Vagina (tissue), 2 donors: Measurements from ENCODE around the gene WWTR1.

Experiments
- CTCF ChIP-seq, 3 experiments: fragments of 450-650 bp in 2 of 3; fragments of 200-600 bp in 1 of 3; sonication (generic) in 1 of 3; IDR thresholded peaks; one replicate each; pipeline ENCODE4 v1.5.1; 2017 to 2019; ENCODE audit warnings: antibody characterized with exemption in 3 of 3, mild to moderate bottlenecking in 2 of 3, moderate library complexity in 2 of 3
- POLR2A ChIP-seq, 2 donors: fragments of 450-650 bp; IDR thresholded peaks; one replicate each; pipeline ENCODE4 v1.6.1; 2017; ENCODE audit warnings: antibody characterized with exemption in 2 of 2, mild to moderate bottlenecking in 2 of 2, moderate library complexity in 2 of 2
- POLR2AphosphoS5 ChIP-seq, 2 donors: sonication (generic); formaldehyde crosslinking; IDR thresholded peaks; one replicate each; pipeline ENCODE4 v1.9.0; 2017; ENCODE audit warnings: antibody characterized with exemption in 2 of 2, mild to moderate bottlenecking in 2 of 2, low read depth in 1 of 2; ENCODE audit not compliant: insufficient read depth in 1 of 2

GRCh38 chr3:149701206-149701976 lies 43.6 kb upstream of the WWTR1 start:
- TF ChIP-seq POLR2A (IDR thresholded peaks at IDR 0.05) (no peak), CTCF (IDR thresholded peaks at IDR 0.05) (no peak), POLR2AphosphoS5 (IDR thresholded peaks at IDR 0.05; ENCODE audit: insufficient read depth in 1 of 2, low read depth in 1 of 2) (no peak)
